Measurements from ENCODE around the gene AHCTF1.
"Not testable (repeated sequence)": the region's sequence is repeated elsewhere in the genome, so short reads cannot be mapped to it uniquely, and the experiment has no call there.

Gene AHCTF1

GRCh38 chr1:246837418-246838117, 94.2 kb downstream of the AHCTF1 start:
- in situ Hi-C loops (cut with MboI; ENCODE audit: low sequenced_read_pairs), result no loop called here

DNA sequence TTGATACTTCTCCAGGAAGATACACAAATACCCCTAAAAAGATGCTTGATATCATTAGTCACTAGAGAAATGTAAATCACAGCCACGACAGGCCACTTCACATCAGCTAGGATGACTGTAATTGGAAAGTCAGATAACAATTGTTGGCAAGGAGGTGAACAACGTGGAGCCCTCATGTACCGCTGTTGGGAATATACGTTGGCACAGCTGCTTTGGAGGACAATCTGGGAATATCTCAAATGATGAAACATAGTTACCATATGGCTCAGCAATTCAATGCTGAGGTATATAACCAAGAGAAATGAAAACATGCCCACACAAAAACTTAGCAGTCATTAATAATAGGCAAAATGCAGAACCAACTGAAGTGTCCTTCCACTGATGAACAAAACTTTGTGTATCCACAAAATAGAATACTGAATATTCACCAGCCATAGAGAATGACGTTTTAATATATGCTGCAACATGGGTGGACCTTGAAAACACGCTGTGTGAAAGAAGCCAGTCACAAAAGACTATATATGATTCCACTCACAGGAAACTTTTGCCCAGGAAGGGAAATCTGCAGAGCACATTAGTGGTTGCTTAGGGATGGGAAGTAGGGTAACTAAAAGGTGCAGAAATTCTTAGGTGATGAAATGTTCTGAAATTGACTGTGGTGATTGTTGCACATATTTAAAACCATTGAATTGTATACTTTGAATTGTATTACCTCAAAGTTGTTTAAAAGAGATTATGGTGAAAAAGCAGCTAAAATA, 95.4 kb downstream of the AHCTF1 start:
- in situ Hi-C loops (cut with MboI; ENCODE audit: low sequenced_read_pairs), result no loop called here

- in situ Hi-C loops (cut with MboI; ENCODE audit: low sequenced_read_pairs), result no loop called here
These were observed 100.2 kb downstream of the AHCTF1 start for GRCh38 chr1:246831543-246831942.

DNA sequence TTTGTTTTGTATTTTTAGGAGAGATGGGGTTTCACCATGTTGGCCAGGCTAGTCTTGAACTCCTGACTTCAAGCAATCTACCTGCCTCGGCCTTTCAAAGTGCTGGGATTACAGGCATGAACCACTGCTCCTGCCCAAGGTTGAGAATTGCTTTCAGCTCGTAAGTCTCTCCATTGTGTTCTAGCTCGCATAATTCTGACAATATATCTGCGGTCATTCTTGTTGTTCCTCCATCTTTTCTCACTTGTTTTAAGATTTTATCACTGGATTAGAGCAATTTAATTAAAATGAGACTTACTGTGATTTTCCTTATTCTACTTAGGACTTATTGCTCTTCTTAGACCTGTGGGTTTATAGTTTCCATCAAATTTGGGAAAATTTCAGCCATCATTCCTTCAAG, 102.9 kb downstream of the AHCTF1 start:
- in situ Hi-C loops (cut with MboI; ENCODE audit: low sequenced_read_pairs), result no loop called here

- in situ Hi-C loops (cut with MboI; ENCODE audit: low sequenced_read_pairs), result no loop called here
These were observed 104.4 kb downstream of the AHCTF1 start for GRCh38 chr1:246827396-246827795.

GRCh38 chr1:246825557-246826175, 106.1 kb downstream of the AHCTF1 start:
- in situ Hi-C loops (cut with MboI; ENCODE audit: low sequenced_read_pairs), result no loop called here

GRCh38 chr1:246824541-246824940, 107.2 kb downstream of the AHCTF1 start:
- in situ Hi-C loops (cut with MboI; ENCODE audit: low sequenced_read_pairs), result no loop called here

- in situ Hi-C loops (cut with MboI; ENCODE audit: low sequenced_read_pairs), result not testable (repeated sequence)
These were observed 109.6 kb downstream of the AHCTF1 start for GRCh38 chr1:246822154-246822553.

GRCh38 chr1:246820666-246821065, 111.1 kb downstream of the AHCTF1 start:
- in situ Hi-C loops (cut with MboI; ENCODE audit: low sequenced_read_pairs), result no loop called here

DNA sequence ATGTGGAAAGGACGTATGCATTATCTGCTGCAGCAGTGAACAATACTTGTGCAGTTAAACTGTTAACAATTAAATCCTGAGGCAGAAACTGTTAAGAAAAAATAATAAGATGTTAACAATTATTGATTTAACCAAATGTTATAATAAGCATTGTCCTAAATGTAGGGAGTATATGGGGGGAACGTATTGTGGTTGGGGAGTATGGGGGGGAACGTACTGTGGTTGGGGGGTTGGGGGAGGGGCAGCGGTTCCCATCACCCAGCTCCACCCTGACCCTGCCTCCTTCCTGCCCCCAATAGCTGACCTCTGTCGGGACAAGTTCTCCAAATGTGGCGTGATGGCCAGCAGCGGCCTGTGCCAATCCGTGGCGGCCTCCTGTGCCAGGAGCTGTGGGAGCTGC, 114.0 kb downstream of the AHCTF1 start:
- in situ Hi-C loops (cut with MboI; ENCODE audit: low sequenced_read_pairs), result not testable (repeated sequence)

DNA sequence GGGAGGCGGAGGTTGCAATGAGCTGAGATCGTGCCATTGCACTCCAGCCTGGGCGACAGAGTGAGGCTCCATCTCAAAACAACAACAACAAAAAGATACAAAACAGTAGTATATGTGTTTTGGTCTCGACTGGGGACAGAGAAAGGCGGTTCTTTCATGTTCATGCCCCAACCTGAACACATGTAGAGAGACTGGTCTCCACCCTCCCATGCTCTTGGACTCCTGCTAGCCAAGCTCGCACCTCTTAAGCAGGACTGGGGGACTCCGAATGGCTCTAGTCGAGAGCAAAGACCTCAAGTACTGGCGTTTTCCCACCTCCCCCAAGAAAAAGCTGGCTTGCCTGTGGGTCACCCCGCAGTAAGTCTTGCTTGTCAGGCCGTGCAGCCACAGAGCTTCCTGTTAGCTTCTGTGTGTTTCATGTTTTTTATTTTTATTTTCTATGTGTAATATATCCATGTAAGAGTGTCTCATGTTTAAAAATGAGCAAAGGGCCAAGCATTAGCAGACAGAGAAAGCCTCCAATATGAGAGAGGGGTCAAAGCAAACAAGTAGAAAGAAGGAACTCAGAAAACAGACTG, 116.0 kb downstream of the AHCTF1 start:
- in situ Hi-C loops (cut with MboI; ENCODE audit: low sequenced_read_pairs), result no loop called here

DNA sequence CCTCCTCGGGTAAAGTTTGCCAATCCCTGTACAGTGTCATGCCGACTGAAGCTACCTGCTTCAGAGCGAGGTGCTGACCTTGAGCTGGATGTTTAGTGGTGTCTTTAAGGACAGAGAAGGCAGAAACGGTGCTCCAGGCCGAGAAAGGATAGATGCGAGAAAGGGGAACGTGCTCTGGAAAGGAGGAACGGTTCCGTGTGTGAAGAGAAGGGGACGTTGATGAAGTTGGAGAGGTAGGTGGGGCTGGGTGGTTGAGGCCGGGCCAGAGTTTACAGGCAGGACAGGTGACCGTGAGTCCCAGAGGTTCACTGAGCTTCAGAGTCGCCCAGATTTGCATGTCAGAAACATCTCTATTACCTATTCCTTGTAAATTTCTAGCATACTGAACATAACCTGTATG, 116.9 kb downstream of the AHCTF1 start:
- in situ Hi-C loops (cut with MboI; ENCODE audit: low sequenced_read_pairs), result no loop called here

DNA sequence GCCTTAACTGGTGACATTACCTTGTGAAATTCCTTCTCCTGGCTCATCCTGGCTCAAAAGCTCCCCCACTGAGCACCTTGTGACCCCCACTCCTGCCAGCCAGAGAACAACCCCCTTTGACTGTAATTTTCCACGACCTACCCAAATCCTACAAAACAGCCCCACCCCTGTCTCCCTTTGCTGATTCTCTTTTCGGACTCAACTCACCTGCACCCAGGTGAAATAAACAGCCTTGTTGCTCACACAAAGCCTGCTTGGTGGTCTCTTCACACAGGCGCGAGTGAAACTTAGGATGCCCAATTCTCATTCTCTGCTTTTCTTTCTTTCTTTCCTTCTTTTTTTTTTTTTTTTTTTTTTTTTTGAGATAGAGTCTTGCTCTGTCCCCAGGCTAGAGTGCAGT, 118.4 kb downstream of the AHCTF1 start:
- in situ Hi-C loops (cut with MboI; ENCODE audit: low sequenced_read_pairs), result not testable (repeated sequence)

DNA sequence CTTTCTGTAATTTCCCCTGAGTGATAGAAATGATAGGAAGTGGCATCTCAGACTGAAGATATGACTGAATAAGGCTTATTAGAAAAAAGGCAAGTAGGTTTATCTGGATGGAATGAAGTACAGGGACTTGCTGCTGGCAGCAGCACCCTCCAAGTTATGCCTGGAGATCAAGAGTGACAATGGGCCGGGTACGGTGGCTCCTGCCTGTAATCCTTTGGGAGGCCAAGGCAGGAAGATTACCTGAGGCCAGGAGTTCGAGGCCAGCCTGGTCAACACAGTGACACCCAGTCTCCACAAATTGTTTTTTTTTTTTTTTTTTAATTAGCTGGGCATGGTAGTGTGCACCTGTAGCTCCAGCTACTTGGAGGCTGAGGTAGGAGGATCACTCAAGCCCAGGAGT, 119.8 kb downstream of the AHCTF1 start:
- in situ Hi-C loops (cut with MboI; ENCODE audit: low sequenced_read_pairs), result no loop called here

- in situ Hi-C loops (cut with MboI; ENCODE audit: low sequenced_read_pairs), result no loop called here
These were observed 122.3 kb downstream of the AHCTF1 start for GRCh38 chr1:246809473-246809872.

GRCh38 chr1:246805135-246805716, 126.5 kb downstream of the AHCTF1 start:
- in situ Hi-C loops (cut with MboI; ENCODE audit: low sequenced_read_pairs), result no loop called here

DNA sequence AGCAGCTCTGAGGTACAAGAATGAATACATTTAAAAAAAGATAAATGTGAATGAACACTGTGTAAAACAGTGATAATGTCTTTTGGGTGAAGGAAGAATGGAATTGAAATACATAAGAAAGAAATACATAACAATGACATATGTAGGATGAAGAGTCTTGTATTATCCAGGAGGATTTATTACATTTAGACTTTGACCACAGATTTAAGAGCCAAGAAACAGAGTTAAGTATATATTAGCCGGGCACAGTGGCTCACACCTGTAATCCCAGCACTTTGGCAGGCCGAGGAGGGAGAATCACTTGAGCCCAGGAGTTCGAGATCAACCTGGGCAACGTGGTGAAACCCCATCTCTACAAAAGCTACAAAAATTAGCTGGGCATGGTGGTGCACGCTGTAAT, 127.9 kb downstream of the AHCTF1 start:
- in situ Hi-C loops (cut with MboI; ENCODE audit: low sequenced_read_pairs), result no loop called here

- in situ Hi-C loops (cut with MboI; ENCODE audit: low sequenced_read_pairs), result no loop called here
These were observed 128.4 kb downstream of the AHCTF1 start for GRCh38 chr1:246803373-246803772.

- in situ Hi-C loops (cut with MboI; ENCODE audit: low sequenced_read_pairs), result no loop called here
These were observed 130.3 kb downstream of the AHCTF1 start for GRCh38 chr1:246801241-246802020.

GRCh38 chr1:246800756-246801155, 131.0 kb downstream of the AHCTF1 start:
- in situ Hi-C loops (cut with MboI; ENCODE audit: low sequenced_read_pairs), result no loop called here

DNA sequence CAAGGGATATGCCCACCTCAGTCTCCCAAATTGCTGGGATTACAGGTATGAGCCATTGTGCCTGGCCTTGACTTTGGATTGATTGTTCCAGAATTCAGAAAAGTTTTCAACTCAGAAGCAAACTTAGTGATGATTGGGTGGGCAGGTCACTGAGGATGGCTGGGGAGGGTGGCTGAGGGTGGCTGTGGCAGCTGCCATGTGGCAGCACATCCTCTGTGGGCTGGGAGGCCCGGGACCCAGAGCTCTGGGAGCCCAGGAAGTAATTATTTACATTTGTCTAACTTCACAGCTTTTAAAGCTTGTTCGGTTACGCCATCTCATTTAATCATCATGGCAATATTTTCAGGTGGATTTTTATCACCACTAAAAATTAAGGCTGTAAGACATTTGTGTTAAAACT, 131.4 kb downstream of the AHCTF1 start:
- in situ Hi-C loops (cut with MboI; ENCODE audit: low sequenced_read_pairs), result no loop called here

Measured in HL-60/S4 treated with retinoic acid at 250 ng/mL for 4 days and 3 days (cell line).